Fibroblast of lung (primary cell): Measurements from ENCODE around the gene CDK4. TPM values are rescaled to one million over a fixed set of nuclear protein-coding genes. Genes with fewer than 3 reads are reported as not detected.

ENCODE experiments used
- DNase-seq, 2 donors: peaks; one replicate each; pipeline versions ENCODE4 v3.0.0 to v3.0.0-alpha.2; 2010; ENCODE audit warnings: low read depth in 2 of 2
- H2AFZ ChIP-seq: 2 replicates; pipeline ENCODE4 v1.5.1; 2012; ENCODE audit warnings: low read length, control low read depth, inconsistent platforms
- H3K27ac ChIP-seq: 2 replicates; pipeline ENCODE4 v1.5.1; 2011; ENCODE audit warnings: low read length, control low read depth; ENCODE audit not compliant: insufficient read depth
- H3K27me3 ChIP-seq: 2 replicates; pipeline ENCODE4 v1.5.1; 2011; ENCODE audit warnings: mild to moderate bottlenecking, low read length; ENCODE audit not compliant: control insufficient read depth, insufficient read depth
- H3K36me3 ChIP-seq: 2 replicates; pipeline ENCODE4 v1.5.1; 2011; ENCODE audit warnings: low read length; ENCODE audit not compliant: control insufficient read depth, insufficient read depth
- H3K4me1 ChIP-seq: 2 replicates; pipeline ENCODE4 v1.5.1; 2011; ENCODE audit warnings: low read length; ENCODE audit not compliant: control insufficient read depth, insufficient read depth; ENCODE audit errors: extremely low read depth
- H3K4me2 ChIP-seq: 2 replicates; pipeline ENCODE4 v1.5.1; 2011; ENCODE audit warnings: low read length, control low read depth; ENCODE audit not compliant: insufficient read depth; ENCODE audit errors: extremely low read depth
- H3K4me3 ChIP-seq, 4 experiments: fragments of 200-600 bp in 1 of 4; sonication (generic) in 1 of 4; replicated peaks in 1 of 4; 2 replicates each; pipeline ENCODE4 v1.5.1; 2011 to 2016; ENCODE audit warnings: low read length in 4 of 4, low read depth in 3 of 4, mild to moderate bottlenecking in 3 of 4, control low read depth in 2 of 4, inconsistent platforms in 1 of 4, mixed read lengths in 1 of 4; ENCODE audit not compliant: insufficient read depth in 1 of 4; ENCODE audit errors: control extremely low read depth in 1 of 4
- H3K79me2 ChIP-seq: 2 replicates; pipeline ENCODE4 v1.5.1; 2012; ENCODE audit warnings: mild to moderate bottlenecking, low read length, inconsistent platforms; ENCODE audit not compliant: control insufficient read depth, insufficient read depth
- H3K9ac ChIP-seq: 2 replicates; pipeline ENCODE4 v1.5.1; 2011; ENCODE audit warnings: mild to moderate bottlenecking, low read length, control low read depth; ENCODE audit not compliant: insufficient read depth
- H3K9me3 ChIP-seq: 2 replicates; pipeline ENCODE4 v1.5.1; 2012; ENCODE audit warnings: low read depth, low read length; ENCODE audit not compliant: control insufficient read depth, insufficient read depth
- H4K20me1 ChIP-seq: 2 replicates; pipeline ENCODE4 v1.5.1; 2011; ENCODE audit warnings: low read length; ENCODE audit not compliant: control insufficient read depth, insufficient read depth; ENCODE audit errors: extremely low read depth
- EZH2 ChIP-seq: IDR thresholded peaks from 2 replicates; pipeline ENCODE4 v1.5.1; 2012; ENCODE audit warnings: low read length, control low read depth, mild to moderate bottlenecking; ENCODE audit errors: missing control alignments
- polyA plus RNA-seq, 2 donors: library from polyadenylated mRNA; depleted of rRNA in 1 of 2; stranded (reverse) in 1 of 2; unstranded in 1 of 2; fragments of >200 nt; gene quantifications; 2 replicates each; pipeline ENCODE4 v1.2.1, GENCODE V29; 2011 to 2012; ENCODE audit warnings: missing spikeins in 1 of 2
- total RNA-seq: library from RNA; depleted of rRNA; stranded (reverse); fragments of >200 nt; gene quantifications from 2 replicates; pipeline ENCODE4 v1.2.1, GENCODE V29; 2014
- TF ChIP-seq, protein P1 (sequence below), 2 donors: IDR thresholded peaks in 1 of 2; conservative IDR thresholded peaks in 1 of 2; 1 replicate in 1 of 2; 2 replicates in 1 of 2; pipeline ENCODE4 v1.5.1; 2011 to 2012; ENCODE audit warnings: low read length in 2 of 2, control low read depth in 1 of 2, inconsistent platforms in 1 of 2, low read depth in 1 of 2, mild to moderate bottlenecking in 1 of 2

Gene CDK4
- total and polyA plus RNA-seq, 2 donors (not counting 1 experiment from before 2014, with no cell fraction given), result 183 to 233 TPM

DNA sequence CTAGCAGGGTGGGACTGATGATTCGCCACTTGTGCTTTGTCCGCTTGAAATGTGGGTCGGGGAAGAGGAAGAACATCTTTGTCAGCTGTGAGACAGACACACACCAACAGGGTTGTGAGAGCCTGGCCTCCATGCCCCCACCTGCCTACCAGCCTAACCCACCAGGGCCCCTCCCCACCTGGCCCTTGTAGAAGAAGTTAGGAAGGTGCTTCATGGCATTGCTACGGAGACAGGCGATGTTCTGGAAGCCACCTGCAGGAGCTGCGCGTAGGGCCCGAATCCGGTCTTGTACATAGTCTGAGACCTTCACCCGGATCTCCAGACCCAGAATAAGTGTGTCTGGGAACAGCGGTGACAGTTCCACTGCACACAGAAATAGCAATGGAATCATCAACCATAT is 17.5 kb upstream of the CDK4 start:
- no peak overlapping the region for H3K9ac ChIP-seq
- no peak for TF ChIP-seq EZH2
- TF ChIP-seq, protein P1, sequence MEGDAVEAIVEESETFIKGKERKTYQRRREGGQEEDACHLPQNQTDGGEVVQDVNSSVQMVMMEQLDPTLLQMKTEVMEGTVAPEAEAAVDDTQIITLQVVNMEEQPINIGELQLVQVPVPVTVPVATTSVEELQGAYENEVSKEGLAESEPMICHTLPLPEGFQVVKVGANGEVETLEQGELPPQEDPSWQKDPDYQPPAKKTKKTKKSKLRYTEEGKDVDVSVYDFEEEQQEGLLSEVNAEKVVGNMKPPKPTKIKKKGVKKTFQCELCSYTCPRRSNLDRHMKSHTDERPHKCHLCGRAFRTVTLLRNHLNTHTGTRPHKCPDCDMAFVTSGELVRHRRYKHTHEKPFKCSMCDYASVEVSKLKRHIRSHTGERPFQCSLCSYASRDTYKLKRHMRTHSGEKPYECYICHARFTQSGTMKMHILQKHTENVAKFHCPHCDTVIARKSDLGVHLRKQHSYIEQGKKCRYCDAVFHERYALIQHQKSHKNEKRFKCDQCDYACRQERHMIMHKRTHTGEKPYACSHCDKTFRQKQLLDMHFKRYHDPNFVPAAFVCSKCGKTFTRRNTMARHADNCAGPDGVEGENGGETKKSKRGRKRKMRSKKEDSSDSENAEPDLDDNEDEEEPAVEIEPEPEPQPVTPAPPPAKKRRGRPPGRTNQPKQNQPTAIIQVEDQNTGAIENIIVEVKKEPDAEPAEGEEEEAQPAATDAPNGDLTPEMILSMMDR (conservative IDR thresholded peaks at IDR 0.05 in 1 of 2, IDR thresholded peaks at IDR 0.05 in 1 of 2; ENCODE audit: low read depth in 1 of 2, low read length in 2 of 2), result no peak
- H3K9me3 ChIP-seq, result no peaks in the 10 kb centered on the region
- peaks cover 5% of the 10 kb centered on the region for H3K79me2 ChIP-seq
- peaks cover 11% of the 10 kb centered on the region for H3K36me3 ChIP-seq
- H3K4me3 ChIP-seq, result no peak overlapping the region
- no peak for DNase-seq
- no peak overlapping the region for H3K27ac ChIP-seq
- H3K27me3 ChIP-seq, result peaks cover 22% of the 10 kb centered on the region
- H3K4me2 ChIP-seq, result no peak overlapping the region
- H2AFZ ChIP-seq, result no peak overlapping the region
- peaks cover 20% of the 10 kb centered on the region for H3K4me1 ChIP-seq
- no peaks in the 10 kb centered on the region for H4K20me1 ChIP-seq

DNA sequence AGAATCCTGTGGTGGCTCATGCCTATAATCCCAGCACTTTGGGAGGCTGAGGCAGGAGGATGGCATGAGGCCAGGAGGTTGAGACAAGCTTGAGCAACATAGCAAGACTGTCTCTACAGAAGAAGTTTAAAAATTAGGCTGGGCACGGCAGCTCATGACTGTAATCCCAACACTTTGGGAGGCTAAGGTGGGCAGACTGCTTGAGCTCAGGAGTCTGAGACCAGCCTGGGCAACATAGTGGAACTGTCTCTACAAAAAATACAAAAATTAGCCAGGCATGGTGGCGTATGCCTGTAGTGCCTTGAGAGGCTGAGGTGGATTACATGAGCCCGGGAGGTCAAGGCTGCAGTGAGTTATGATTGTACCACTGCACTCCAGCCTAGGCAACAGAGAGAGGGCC is 15.8 kb upstream of the CDK4 start:
- Histone ChIP-seq H3K4me1 (peaks cover 20% of the 10 kb centered on the region), H3K4me2 (no peak overlapping the region), H4K20me1 (no peaks in the 10 kb centered on the region), H3K36me3 (peaks cover 11% of the 10 kb centered on the region), H3K9me3 (no peaks in the 10 kb centered on the region), H3K9ac (no peak overlapping the region), H3K79me2 (peaks cover 5% of the 10 kb centered on the region), H3K27ac (no peak overlapping the region), H3K27me3 (peaks cover 29% of the 10 kb centered on the region), H3K4me3 (no peak overlapping the region), H2AFZ (no peak overlapping the region)
- TF ChIP-seq, protein P1 (conservative IDR thresholded peaks at IDR 0.05 in 1 of 2, IDR thresholded peaks at IDR 0.05 in 1 of 2; ENCODE audit: low read depth in 1 of 2, low read length in 2 of 2), result no peak
- TF ChIP-seq EZH2, result no peak
- DNase-seq, result no peak

DNA sequence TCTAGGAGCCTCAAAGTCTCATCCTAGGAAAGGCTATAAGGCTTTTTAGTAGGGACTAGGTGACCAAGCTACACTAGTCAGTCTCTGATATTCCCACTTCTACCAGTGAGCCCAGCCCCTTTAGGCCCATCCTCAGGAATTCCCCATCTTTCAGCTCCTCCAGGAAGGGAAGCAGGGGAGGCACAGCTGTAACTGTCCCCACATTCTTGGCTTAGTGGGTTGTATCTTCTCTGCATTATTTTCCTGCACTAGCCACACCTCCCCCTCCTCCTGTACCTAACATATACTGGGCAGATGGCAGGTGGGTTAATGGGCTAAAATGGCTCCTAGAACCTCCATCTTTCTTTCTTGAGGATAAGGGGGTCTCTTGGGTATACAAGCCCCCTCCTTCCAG is 15.2 kb upstream of the CDK4 start:
- Histone ChIP-seq H3K27me3 (peaks cover 29% of the 10 kb centered on the region), H3K4me2 (no peak overlapping the region)

More for the DNA sequence above, 15.2 kb upstream of the CDK4 start:
- Histone ChIP-seq H3K4me3 (no peak overlapping the region), H2AFZ (no peak overlapping the region), H3K9ac (no peak overlapping the region), H3K79me2 (peaks cover 5% of the 10 kb centered on the region), H4K20me1 (no peaks in the 10 kb centered on the region), H3K36me3 (peaks cover 11% of the 10 kb centered on the region), H3K4me1 (peaks cover 20% of the 10 kb centered on the region), H3K9me3 (no peaks in the 10 kb centered on the region), H3K27ac (no peak overlapping the region)
- no peak for DNase-seq
- TF ChIP-seq, protein P1 (conservative IDR thresholded peaks at IDR 0.05 in 1 of 2, IDR thresholded peaks at IDR 0.05 in 1 of 2; ENCODE audit: low read depth in 1 of 2, low read length in 2 of 2), result no peak
- TF ChIP-seq EZH2, result no peak
